ENCODE measurements around the gene UGGT2. TPM values are rescaled to one million over a fixed set of nuclear protein-coding genes. Genes with fewer than 3 reads are reported as not detected.

Gene UGGT2
- 10 to 100 TPM; 20.9 to 58.8 (median 40.0) TPM for total RNA-seq

DNA sequence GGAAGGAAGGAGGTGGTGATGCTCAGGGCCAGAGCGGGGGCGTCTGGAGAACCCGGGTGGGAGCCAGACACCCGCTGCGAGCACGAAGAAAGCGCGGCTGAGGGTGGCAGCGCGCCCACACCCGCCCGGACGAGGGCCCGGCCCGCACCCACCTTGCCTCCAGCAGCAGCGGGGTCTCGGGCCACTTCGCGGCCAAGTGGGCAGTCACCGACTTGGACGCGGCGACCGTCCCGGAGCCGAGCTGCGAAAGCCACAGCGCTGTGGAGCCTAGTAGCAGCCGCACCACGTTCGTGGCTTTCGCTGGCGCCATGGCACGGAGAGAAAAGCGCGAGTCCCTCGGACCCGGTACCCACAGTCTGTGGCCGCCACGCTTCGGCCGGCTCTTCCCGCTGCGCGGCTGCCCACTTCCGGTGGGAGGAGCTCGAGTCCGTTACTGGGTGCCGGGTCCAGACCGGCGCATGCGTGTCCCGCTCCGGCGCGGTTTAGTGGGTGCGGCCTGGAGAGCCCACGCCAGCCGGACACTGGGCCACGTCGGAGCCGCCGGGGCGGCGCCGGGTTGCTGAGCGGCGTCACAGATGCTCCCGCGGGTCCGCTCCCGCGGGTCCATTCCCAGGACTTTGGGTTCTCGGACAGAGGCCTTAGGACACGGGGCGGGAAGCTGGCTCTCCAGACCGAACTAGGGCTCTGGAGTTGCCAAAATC is at the start of gene UGGT2:
TSS of gene UGGT2 (minus strand) at position 399 of the 701 bp plus-strand sequence. CDS start at position 310, 89 bp downstream.
- Histone ChIP-seq H3K4me1 (peaks cover 0 to 13% (median 0%) of the 10 kb centered on the region in 3 donors), H3K27ac (peak within 1 kb of the TSS; percentile 65 to 91 (median 85)), H3K36me3 (no peaks in the 10 kb centered on the region), H3K27me3 (no peaks in the 10 kb centered on the region), H3K4me3 (peak within 1 kb of the TSS; percentile 81 to 99), H3K9me3 (no peaks in the 10 kb centered on the region)
- peak; percentile 99 for ATAC-seq
- TF ChIP-seq POLR2AphosphoS5 (IDR thresholded peaks at IDR 0.05) = peak; percentile 91
- TF ChIP-seq EP300 (IDR thresholded peaks at IDR 0.05) = no peak
- peak; percentile 83 to 85 for TF ChIP-seq POLR2A (IDR thresholded peaks at IDR 0.05)
- peak in 2 of 4 experiments; percentile 10 to 54 for TF ChIP-seq CTCF (IDR thresholded peaks at IDR 0.05)
- 3 to 13% methylated on average over 3 to 15 of the region's 77 CpGs for WGBS, 2 donors (ENCODE audit: low coverage in 1 of 2)

DNA sequence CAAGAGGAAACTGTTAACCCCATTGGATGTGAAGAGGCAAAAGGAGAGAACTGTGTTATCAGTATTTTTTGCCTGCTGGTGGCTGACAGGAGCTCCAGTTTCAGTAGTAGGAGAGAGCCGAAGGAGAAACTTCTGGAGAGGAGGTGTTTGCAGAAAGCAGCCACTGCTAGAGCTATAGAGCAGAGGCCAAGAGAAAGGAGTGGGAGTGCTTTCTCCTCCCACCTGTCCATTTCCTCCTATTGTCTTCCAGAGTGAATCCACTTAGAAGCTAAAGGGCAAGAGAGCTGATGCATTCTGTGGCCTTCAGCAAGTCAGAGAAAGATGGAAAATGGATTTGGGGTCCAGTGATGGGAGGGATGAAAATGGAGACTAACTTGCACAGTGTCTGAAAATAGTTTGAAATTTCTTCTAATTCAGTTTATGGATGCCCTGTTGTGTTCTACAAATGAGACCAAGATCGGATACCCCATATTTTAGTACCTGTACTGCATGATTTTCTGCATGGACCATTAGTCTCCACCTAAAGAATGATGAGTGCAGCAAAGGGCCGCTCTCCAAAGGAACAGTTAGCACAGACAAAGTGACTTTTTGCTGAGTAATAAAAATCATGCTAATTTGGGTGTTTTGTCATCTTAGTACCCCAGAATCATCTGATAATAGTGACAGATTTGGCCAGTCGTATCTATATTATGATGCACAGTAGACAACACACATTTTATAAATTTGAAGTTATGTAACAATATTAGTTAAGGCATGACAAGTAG is 47.4 kb upstream of the UGGT2 start:
- no peak overlapping the region for H3K4me3 ChIP-seq
- TF ChIP-seq CTCF (IDR thresholded peaks at IDR 0.05) (no peak), POLR2AphosphoS5 (IDR thresholded peaks at IDR 0.05) (no peak), POLR2A (IDR thresholded peaks at IDR 0.05) (no peak), EP300 (IDR thresholded peaks at IDR 0.05) (no peak)
- H3K9me3 ChIP-seq = no peaks in the 10 kb centered on the region
- no peak for ATAC-seq
- H3K27me3 ChIP-seq = peaks cover 3% of the 10 kb centered on the region
- no peaks in the 10 kb centered on the region for H3K36me3 ChIP-seq
- H3K27ac ChIP-seq = no peak overlapping the region
- WGBS, 2 donors (ENCODE audit: low coverage in 1 of 2) = 77 to 78% methylated on average over 4 of the region's 4 CpGs
- H3K4me1 ChIP-seq = no peaks in the 10 kb centered on the region

GRCh38 chr13:96093296-96094006 is 40.2 kb upstream of the UGGT2 start:
- no peak for ATAC-seq
- peaks cover 0 to 32% (median 4%) of the 10 kb centered on the region in 3 donors for H3K4me1 ChIP-seq
- peaks cover 58% of the 10 kb centered on the region for H3K27me3 ChIP-seq
- H3K27ac ChIP-seq = no peak overlapping the region
- peak overlapping the region in 1 of 2 donors; percentile 60 for H3K4me3 ChIP-seq
- no peaks in the 10 kb centered on the region for H3K9me3 ChIP-seq
- H3K36me3 ChIP-seq = no peaks in the 10 kb centered on the region
- TF ChIP-seq POLR2AphosphoS5 (IDR thresholded peaks at IDR 0.05) = no peak
- no peak for TF ChIP-seq CTCF (IDR thresholded peaks at IDR 0.05)
- TF ChIP-seq EP300 (IDR thresholded peaks at IDR 0.05) = no peak
- no peak for TF ChIP-seq POLR2A (IDR thresholded peaks at IDR 0.05)

DNA sequence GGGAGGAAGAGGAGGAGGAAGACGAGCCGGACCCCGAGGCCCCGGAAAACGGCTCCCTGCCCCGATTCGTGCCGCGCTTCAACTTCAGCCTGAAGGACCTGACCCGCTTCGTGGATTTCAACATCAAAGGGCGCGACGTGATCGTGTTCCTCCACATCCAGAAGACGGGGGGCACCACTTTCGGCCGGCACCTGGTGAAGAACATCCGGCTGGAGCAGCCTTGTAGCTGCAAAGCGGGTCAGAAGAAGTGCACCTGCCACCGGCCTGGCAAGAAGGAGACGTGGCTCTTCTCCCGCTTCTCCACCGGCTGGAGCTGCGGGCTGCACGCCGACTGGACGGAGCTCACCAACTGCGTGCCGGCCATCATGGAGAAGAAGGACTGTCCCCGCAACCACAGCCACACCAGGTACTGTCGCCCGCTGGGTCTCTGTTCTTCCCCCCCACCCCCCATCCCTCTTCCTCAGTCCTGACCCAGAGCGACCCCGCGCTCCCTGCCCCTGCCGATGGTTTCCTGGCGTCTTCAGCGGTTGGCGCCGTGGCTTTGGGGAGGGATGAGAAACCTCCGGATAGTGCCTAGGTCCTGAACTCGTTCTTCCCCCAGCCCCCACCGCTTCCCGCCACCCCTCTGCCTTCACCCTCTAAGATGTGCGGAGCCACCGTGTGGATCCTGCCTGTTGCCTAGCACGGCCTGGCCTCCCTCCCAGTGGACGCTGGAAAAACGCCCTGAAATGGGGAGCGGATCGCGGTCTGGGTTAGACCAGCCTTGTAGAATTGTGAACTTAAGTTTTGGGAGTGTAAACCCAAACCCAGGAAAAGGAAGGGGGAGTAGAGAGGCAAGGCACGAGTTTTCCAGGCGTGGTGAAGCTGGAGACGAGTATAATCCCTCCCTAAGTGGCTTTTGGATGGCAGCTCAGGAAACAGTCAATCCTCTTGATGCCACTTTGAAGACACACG is 38.2 kb upstream of the UGGT2 start:
- H3K4me3 ChIP-seq = peak overlapping the region; percentile 33 to 60
- WGBS, 2 donors (ENCODE audit: low coverage in 1 of 2) = 4 to 15% methylated on average over 4 to 9 of the region's 57 CpGs
- no peak for TF ChIP-seq CTCF (IDR thresholded peaks at IDR 0.05)
- no peak for TF ChIP-seq POLR2A (IDR thresholded peaks at IDR 0.05)
- no peak for TF ChIP-seq EP300 (IDR thresholded peaks at IDR 0.05)
- no peak for TF ChIP-seq POLR2AphosphoS5 (IDR thresholded peaks at IDR 0.05)
- peaks cover 0 to 32% (median 4%) of the 10 kb centered on the region in 3 donors for H3K4me1 ChIP-seq
- H3K36me3 ChIP-seq = no peaks in the 10 kb centered on the region
- peak overlapping the region in 3 of 4 donors; percentile 70 to 80 (median 76) for H3K27ac ChIP-seq
- ATAC-seq = peak; percentile 31
- peaks cover 72% of the 10 kb centered on the region for H3K27me3 ChIP-seq
- H3K9me3 ChIP-seq = no peaks in the 10 kb centered on the region
